ENCODE results near the gene JCAD.
"Not testable (repeated sequence)": the region's sequence is repeated elsewhere in the genome, so short reads cannot be mapped to it uniquely, and the experiment has no call there.

JCAD gene

GRCh38 chr10:29980084-29980483 is 79.3 kb downstream of the JCAD start:
- no peak for DNase-seq

DNA sequence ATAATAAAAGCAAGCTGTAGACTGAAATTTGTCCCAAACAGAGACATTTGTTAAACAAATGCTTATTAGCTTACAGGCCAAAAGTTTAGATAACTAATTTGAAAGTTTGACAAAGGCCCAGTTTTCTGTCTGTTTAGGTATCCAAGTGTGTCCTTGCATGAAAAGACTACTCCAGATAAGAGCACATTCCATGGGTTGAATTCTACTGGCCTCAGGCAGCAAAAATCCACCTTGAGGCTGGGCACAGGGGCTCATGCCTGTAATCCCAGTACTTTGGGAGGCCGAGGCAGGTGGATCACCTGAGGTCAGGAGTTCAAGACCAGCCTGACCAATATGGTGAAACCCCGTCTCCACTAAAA is 80.0 kb downstream of the JCAD start:
- not testable (repeated sequence) for DNase-seq

DNA sequence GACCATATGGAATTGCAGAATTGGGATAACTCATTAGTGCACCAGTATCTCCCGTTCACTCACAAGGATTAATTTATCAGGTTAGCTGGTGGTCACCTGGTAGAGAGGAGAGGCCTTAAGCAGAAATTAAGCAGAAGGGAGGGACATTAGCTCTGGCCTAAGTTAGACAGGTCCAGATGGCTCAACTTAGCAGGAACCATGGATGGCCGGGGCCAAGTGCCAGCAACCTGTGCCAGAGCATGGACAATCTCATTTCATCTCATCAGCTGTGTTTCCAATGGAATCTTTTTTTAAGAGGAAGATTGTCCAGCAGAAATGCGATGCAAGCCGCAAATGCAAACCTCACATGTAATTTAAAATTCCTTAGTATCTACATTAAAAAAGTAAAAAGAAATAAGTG is 82.2 kb downstream of the JCAD start:
- DNase-seq = no peak

DNA sequence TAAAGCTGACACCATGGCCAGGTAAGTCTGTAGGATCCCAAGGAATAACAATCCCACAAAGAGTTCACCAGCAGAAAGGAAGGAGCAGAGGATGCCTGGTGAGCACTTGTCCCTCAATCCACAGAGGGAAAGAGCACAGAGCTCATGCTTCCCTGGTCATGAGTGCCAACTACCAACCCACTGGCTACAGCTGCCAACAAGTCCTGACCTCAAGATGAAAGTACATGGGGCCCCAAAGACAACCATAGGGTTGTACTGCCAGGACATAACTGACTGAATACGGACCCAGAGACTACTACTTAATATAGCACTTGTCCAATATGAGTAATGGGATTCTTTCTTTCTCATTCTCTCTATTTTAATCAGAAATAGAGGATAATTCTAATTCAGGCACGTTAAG is 83.3 kb downstream of the JCAD start:
- no peak for DNase-seq

DNA sequence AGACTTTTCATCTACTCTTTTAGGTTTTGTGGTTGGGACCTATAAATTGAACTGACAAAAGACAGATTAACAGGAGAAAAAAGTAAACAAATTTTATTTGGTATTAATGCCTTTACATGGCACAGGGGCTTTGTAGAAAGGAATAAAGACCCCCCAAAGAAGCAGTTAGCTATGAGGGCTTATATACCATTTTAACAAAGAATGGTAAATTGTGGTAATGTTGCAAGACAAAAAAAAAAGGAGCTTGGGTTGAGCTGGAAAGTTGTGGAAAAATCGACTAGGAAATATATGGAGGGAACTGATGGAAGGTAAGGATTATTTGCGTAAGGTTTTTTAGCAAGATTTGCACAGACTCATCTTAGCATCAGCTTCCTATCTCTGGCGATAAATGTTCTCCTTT is 84.6 kb downstream of the JCAD start:
- no peak for DNase-seq

- no peak for DNase-seq
These were observed 85.5 kb downstream of the JCAD start for GRCh38 chr10:29973921-29974320.

- DNase-seq = no peak
These were observed 88.8 kb downstream of the JCAD start for GRCh38 chr10:29970576-29970975.

GRCh38 chr10:29970012-29970396 is 89.4 kb downstream of the JCAD start:
- no peak for DNase-seq

GRCh38 chr10:29969255-29970011 is 90.0 kb downstream of the JCAD start:
- DNase-seq = no peak

DNA sequence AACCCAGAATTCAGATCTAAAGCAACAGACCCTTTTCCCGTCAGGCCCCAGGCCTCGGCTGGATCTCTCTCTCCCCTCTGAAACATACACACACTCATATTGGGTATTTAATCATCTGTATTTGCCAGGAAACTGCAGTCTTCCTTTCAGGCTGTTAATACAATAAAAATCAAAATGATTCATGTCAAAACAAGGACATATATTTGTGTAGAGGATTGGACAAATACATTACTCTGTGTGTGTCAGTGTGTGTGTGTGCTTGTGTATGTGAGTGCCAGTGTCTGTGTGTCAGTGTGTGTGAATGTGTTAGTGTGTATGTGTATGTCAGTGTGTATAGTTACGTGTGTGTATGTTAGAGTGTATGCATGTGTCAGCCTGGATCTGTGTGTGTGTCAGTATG is 90.8 kb downstream of the JCAD start:
- DNase-seq = no peak

- DNase-seq = no peak
These were observed 93.1 kb downstream of the JCAD start for GRCh38 chr10:29966269-29966668.

Measured in activated CD8-positive, alpha-beta memory T cell treated with anti-CD3 and anti-CD28 coated beads, Interleukin-2, amount 50 U/mL, for 48 hours (primary cell).